ENCODE measurements around the gene CDKAL1.
"Not testable (repeated sequence)": the region's sequence is repeated elsewhere in the genome, so short reads cannot be mapped to it uniquely, and the experiment has no call there.

The CDKAL1 gene

DNA sequence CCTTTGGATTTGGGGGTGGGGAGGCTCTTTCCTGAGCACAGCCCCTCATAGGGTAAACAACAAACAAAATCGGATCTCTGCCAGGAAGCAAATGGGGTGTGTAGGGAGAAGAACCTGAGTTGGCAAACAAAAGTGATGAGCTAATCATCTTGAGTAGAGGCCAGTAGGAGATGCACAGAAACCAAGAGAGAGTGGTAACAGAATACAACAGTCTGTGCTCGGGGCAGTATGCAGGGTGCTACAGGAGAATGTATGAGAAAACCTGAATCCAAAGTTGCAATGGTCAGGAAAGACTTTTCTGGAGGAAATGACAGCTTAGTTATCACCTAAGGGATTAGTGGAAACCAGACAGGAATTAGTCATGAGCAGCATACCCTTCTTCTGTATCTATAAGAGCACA is 177.8 kb downstream of the CDKAL1 start:
- no peak for DNase-seq

DNA sequence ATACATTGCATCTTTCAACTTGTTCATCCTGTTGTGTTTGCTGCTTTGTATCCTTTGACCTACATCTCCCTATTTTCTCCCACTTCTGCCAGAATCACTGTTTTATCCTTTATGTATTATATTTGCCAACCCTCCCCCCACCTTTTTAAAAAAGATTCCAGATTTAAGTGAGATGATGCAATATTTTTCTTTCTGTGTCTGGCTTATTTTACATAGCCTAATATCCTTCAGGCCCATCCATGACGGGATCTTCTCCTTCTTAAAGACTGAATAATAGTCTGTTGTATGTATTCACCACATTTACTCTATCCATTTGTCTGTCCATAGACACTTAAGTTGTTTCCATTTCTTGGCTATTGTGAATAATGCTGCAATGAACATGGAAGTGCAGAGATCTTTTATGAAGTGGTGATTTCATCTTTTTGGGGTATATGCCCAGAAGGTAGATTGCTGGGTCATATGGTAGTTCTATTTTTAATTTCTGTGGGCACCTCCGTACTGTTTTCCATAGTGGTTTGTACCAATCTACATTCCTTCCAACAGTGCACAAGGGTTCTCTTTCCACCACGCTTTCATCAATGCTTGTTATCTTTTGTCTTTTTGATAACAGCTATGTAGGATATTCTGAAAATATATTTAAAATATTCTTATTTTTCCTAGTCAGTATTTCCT is 181.0 kb downstream of the CDKAL1 start:
- no peak for DNase-seq

DNA sequence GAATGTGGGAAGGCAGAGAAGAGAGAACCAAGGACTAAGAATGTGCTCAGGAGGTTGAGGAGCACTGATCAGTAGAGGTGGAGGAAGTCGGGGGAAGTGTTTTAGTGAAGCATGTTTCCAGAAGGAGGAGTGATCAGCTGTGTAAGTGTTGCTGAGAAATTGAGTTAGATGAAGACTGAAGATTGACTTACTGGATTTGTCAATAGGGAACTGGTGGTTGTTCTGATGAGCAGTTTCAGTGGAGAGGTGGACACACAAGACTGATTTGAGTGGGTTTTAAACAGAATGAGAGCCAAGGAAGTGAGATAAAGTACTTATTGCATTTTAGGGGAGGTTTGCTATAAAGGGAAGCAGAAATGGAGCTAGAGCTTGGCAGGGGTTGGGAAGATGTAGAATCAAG is 182.6 kb downstream of the CDKAL1 start:
- DNase-seq, result no peak

DNA sequence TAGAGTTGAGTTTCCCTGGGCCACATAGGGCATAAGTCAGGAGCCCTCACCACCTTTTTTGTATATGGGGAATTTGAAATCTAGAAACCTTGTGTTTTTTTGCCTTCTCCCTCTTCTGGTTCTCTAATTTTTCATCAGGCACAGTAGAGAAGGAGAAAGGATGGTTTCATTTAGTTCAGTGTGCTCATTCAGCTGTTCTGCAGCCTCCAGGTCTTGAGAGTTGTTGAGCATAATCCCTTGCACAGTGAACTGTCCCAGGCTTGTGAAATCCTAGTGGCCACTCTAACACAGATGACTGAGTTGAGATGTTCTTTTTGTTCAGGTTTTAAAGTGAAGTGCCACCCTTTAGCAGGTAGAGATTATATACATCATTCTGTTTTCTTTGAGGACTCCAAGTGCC is 183.5 kb downstream of the CDKAL1 start:
- DNase-seq, result peak in 1 of 3 experiments; percentile 95

DNA sequence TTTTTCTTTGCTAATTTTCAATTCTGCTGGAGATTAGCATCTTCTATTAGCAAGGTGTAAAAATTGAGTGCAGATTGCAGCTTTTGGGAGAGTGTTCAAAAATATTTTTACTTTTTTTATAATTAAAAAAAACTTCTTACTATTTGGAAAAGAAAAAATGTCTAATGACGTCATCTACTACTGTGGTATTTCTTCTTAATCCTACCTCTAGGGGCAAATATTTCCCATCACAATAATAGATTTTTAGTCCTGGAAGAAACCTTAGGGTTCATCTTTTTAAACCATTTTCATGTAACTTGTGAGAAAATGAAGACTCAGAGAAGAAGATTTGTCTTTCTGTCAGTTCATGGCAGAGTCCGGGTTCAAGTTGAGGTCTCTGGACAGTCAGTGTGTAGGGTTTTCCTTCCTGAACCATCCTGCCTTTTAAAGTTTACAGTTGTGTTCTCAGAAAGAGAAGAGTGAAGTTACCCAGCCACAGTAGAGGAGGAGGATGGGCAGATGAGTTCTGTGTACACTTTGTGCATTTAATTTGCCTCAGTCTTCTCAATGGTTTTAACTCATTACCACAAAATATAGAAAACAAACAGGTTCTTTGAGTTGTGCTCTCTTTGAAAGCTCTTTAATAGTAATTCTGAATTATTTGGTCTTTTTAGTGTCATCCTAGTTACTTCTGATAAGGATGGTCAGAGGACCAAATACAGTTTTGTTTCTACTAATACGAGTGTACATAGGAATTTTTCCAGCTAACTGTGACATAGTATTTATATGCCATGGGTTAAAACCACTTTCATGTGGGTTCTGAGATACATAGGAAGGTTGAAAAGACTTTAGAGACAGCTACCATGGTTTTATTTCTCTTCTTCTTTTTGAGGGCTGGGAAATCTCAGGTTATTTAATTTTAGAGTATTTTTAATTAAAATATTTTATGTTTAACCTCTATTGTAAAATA is 184.7 kb downstream of the CDKAL1 start:
- no peak for DNase-seq

DNA sequence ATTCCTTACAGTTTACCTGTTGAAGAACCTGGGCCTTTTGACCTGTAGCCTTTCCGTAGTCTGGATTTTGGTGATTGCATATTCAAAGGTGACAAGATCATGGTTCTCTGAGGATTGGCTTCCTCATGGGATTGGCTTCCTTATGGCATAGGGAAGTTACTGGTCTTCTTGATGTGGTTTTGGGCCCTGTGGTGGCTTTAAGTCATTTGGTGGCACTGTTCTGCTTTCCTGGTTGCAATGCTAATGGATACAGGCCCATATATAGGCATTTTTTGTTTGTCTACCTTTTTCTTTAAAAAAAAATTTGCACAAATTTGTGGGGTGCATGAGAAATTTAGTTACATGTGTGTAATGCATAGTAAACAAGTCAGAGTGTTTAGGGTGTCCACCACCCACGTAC is 185.7 kb downstream of the CDKAL1 start:
- DNase-seq, result no peak

DNA sequence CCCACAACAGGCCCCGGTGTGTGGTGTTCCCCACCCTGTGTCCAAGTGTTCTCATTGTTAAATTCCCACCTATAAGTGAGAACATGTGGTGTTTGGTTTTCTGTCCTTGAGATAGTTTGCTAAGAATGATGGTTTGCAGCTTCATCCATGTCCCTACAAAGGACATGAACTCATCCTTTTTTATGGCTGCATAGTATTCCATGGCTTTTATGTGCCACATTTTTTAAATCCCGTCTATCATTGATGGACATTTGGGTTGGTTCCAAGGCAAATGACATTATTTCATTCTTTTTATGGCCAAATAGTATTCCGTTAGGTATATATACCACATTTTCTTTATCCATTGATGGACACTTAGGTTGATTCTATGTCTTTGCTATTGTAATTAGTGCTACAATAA is 186.9 kb downstream of the CDKAL1 start:
- not testable (repeated sequence) for DNase-seq

DNA sequence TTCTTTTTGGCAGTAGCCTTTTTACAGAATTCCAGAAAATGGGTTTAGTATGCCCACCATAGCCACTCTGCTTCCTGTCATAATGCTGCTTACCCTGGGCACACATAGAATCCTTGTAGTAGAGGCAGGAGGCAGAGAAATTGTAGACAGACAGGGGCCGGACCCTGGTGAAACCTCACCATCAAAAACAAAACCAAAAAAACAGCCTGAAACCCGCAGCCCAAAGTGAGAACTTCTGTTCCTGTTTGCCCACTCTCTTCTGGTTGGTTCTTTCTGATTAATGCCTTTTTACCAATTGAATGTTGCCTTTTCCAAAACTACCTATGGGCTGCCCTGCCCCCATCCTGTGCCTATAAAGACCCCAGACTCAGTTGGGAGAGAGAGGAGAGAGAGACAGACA is 188.2 kb downstream of the CDKAL1 start:
- no peak for DNase-seq

DNA sequence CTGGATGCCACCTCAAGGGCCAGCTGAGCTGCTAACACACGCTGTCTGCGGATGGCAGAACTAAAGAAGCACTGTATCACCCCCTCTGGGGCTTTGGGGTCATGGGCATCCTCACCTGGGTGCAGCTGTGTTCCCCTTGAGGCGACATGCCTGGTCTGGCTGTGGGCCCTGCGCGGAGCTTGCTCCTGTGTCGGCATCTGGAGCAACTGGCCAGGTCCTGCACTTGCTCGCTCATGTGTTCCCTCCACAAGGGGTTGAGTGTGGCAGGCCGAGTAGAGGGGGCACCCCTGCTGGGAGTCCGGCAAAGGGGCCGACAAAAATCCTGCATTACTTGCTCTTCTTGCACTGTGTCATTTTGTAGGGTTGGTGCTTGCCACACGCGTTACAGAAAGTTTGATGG is 189.0 kb downstream of the CDKAL1 start:
- no peak for DNase-seq

DNA sequence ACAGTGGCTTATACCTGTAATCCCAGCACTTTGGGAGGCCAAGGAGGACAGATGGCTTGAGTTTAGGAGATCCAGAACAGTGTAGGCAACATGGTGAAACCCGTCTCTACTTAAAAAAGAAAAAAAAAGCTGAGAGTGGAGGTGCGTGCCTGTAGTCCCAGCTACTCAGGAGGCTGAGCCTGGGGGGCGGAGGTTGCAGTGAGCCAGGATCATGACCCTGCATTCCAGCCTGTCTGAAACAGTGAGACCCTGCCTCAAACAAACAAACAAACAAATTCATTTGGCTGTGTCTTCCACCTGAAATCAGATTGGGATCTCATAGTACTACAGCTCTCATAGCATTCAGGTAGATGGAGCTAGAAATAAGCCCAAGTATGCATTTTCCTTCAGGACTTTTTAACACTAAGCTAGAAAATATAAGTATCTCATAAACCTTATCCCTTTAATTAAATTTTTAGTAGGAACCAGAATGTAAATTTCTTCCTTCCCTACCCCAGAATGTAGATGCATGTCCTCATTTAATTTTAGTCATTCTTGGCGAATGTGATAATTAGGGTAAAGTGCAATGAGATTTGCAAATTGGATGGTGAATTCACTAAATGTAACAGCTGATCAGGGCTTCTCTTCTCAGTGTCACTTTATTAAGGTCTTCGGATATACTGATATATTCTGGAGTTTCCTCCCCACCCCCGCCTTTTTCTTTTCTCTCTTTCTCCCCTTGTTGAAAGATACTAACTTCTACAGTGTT is 190.4 kb downstream of the CDKAL1 start:
- DNase-seq, result no peak

DNA sequence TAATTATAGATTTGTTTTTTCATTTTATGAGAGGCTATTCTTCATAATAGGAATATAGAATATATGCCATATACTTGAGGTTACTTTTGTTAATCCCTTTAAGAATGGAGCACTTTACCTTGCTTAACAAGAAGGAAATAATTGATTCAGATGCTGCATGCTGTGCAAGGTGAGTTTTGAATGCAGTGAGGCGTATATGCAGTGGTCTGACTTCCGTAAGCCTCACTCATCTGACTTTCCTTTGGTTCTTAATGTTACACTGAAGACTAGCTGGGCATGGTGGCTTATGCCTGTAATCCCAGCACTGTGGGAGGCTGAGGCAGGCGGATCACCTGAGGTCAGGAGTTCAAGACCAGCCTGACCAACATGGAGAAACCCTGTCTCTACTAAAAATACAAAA is 191.0 kb downstream of the CDKAL1 start:
- not testable (repeated sequence) for DNase-seq

DNA sequence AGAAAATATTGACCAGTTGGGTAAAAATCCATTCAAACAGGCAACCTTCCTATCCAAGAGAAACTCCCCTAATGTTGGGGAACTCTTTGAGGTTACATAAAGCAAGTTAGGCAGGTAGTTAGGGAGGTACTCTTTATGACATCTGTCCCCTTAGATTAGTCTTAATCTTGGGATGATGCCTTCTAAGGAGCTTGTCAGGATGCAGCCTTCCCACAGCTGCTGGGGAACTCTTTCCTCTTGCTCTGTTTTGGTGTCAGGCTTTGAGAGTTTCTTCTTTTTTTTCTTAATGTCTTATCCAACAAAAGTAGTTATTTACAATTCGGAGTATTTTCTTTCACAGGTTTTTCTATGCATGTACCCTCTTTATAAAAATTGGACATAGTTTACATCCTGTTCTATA is 194.8 kb downstream of the CDKAL1 start:
- DNase-seq, result no peak

DNA sequence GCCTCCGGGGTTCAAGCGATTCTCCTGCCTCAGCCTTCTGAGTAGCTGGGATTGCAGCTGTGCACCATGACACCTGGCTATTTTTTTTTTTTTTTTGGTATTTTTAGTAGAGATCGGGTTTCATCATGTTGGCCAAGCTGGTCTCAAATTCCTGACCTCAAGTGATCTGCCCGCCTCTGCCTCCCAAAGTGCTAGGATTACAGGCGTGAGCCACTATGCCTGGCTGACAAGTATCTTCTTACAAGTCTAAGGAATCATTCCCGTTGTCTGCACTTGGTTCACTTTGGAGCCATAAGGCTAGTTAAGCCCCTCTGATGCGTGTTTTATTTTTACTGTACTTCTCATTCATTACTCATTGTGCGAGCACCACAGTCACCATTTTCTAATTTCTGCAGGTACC is 198.1 kb downstream of the CDKAL1 start:
- DNase-seq, result peak in 2 of 3 experiments; percentile 17 to 24

DNA sequence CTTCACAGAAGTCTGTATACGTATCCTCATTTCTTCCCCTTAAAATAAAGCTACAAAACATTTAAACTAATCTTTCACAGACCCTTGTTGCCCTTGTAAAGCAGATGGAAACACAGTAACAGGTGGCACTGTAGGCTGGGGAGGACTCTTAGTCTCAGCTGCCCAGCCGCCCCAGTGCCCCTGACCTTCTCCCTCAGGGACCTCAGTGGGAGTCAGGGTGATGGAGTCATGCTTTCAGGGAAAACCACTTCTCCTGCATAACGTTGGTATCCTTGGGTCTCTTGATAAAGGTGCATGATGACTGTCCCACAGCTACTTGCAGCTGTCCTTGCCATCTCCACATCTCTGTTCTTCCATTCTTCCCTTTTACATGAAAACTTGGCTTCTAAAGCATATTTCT is 198.6 kb downstream of the CDKAL1 start:
- no peak for DNase-seq

DNA sequence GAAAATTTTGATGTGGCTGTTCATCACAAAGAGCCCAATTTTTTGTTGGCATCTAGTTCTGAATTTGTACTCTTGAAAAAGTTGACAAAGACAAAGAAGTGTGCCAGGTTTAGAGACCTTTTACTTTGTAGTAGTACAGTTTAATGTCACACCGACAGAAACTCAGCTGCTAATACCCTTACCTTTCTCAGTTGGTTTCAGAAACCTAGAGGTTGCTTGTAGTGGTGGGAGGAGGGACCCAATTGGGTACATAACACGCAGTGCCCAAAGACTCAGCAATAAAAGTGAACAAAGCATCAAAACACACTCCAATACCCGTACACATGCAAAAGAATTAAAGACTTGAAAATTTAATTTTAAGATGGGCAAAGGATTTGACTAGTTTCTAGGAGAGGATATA is 203.7 kb downstream of the CDKAL1 start:
- DNase-seq, result no peak

DNA sequence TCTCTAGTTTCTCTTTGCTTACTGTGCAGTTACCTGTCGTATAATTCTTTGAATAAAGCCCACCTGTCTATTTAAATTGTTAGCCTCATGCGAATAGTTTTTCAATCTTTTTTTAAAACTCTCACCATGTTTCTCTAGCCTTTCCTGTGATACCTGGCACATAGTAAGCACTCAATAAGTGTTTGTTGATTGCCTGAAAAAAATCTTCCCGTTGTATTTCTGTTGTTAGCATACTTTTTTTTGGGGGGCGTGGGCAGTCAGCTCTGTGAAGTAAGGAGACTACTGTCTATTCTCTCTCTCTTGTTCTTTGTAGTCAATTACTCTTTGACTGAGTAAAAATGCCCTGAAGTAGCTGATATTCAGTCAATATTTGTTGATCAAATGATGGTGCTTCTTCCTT is 205.8 kb downstream of the CDKAL1 start:
- DNase-seq, result no peak

DNA sequence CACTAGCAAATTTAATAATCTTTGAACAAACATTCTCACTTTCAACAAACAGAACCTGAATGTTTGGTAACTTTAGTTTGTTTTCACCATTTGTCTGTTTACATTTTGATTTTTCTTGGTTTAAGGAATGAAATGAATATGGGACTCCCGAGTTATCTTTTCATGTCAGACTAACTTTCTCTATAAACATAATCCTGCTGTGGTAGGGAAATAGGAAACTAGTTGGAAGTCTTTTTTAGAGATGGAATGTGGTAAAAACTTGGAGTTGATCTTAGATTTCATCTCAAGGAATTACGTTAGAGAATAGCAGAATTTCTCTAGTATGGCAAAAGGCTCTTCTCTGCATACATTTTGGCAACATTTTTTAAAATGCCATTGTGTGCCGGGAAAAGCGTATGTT is 206.5 kb downstream of the CDKAL1 start:
- DNase-seq, result no peak

DNA sequence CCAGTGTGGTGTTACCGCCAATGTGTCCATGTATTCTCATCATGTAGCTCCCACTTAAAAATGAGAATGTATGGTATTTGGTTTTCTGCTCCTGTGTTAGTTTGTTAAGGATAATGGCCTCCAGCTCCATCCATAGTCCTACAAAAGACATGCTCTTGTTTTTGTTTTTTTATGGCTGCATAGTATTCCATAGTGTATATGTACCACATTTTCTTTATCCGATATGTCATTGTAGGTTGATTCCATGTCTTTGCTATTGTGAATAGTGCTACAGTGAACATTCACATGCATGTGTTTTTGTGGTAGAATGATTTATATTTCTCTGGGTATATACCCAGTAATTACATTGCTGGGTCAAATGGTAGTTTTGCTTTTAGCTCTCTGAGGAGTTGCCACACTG is 207.2 kb downstream of the CDKAL1 start:
- DNase-seq, result no peak

DNA sequence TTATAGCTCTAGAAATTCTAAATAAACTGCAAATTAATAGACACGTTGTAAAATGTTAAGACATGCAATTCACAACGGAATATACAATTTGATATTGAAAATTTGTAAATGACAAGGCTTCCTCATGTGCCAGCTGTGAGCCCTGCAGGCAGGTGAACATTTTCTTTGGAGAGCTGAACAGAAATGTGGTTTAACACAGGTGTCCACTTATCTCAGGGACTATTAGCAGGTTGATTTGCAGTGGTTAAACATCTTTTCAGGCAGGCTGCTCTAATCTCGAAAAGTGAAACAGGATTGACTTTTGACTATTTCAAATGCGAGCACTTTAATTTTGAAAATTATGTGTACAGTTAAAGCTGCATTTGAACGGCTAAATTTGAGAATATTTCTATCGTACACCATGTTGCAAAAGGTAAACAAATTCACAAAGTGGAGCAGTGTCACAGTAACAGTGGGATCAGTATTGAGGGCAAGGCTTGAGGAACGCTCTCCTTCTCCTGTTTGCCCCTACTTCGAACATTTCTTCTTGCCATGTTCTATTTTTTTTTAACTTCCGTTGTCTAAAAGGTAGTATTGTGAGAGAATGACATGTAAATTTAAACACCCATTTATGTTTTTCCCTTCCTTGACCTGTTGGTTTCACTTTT is 210.8 kb downstream of the CDKAL1 start:
- peak; percentile 57 to 87 (median 78) for DNase-seq

DNA sequence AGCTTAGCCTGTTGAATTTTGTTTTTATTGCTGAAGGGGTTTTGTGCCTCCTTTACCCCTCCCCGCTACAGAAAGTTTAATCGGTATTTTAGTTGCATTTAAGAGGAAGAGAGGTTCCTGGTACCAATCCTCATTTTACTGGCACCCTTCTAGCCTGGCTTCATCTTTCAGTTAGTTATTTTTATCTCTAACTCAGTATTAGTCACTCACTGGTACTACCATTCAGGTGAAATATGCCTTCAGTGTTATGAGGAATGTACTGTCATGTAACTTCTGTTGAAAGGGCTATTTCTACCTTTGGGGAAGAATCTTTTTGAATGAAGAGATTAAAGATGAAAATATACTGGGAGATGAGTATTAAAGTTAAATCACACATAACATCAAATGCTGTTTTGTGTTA is 211.8 kb downstream of the CDKAL1 start:
- peak in 1 of 3 experiments; percentile 38 for DNase-seq

DNA sequence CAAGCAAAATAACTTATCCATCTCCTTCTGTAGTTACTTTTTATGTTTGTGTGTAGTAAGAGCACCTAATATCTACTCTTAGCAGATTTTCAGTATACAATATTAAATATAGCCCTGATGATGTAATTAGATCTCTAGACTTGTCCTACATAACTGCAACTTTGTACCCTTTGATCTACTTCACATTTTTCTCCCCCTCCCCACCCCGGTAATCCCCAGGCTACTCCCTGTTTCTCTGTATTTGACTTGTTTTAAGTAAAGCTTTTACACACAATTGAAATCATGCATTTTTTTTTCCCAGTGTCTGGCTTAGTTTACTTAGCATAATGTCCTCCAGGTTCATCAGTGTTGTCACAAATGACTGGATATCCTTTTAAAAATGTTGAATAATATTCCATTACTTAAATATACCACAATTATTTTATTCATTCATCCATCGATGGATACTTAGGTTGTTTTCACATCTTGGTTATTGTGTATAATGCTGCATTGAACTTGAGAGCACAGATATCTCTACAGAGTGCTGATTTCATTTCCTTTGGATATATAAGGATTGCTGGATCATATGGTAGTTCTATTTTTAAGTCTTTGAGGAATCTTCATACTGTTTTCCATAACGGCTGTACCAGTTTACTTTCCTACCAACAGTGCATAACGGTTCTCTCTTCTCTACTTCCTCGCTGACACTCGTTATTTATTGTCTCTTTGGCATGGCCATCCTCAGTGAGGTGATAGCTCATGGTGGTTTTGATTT is 212.7 kb downstream of the CDKAL1 start:
- DNase-seq, result no peak

DNA sequence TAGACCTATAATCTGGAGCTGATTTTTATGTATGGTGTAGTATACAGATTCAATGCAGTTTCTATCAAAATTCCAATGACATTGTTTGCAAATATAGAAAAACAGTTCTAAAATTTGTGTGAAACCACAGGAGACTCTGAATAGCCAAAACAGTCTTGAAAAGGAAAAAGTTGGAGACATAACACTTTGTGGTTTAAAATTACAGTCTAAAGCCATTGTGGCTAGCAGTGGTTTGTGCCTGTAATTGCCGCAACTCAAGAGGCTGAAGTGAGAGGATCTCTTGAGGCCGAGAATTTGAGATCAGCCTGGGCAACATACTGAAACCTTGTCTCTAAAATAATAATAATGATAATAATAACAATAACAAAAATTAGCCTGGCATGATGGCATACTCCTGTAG is 213.7 kb downstream of the CDKAL1 start:
- peak in 1 of 3 experiments; percentile 26 for DNase-seq

All from NCI-H1417 (cell line).